ENCODE measurements around the gene ATP2A2. TPM values are rescaled to one million over a fixed set of nuclear protein-coding genes. Genes with fewer than 3 reads are reported as not detected.

The ATP2A2 gene
- total and polyA plus RNA-seq, 2 of the 8 experiments (the other 6 are each of a cell fraction or from before 2014, with no cell fraction given) = 86.1 to 271 TPM

- no peak for TF ChIP-seq BCL11A (IDR thresholded peaks at IDR 0.05; ENCODE audit: low read depth in 2 of 2, low read length in 2 of 2)
- TF ChIP-seq KDM1A (IDR thresholded peaks at IDR 0.05; ENCODE audit: borderline replicate concordance, low read length) = no peak
- TF ChIP-seq SP1 (IDR thresholded peaks at IDR 0.05; ENCODE audit: low read depth, low read length) = no peak
- no peak for TF ChIP-seq BACH1 (IDR thresholded peaks at IDR 0.05; ENCODE audit: low read length)
Measured at GRCh38 chr12:110344657-110345056, 63.6 kb downstream of the ATP2A2 start (continued).
